ENCODE data around the gene MIDN.

GRCh38 chr19:1237754-1238368 is 10.5 kb upstream of the MIDN start, which contains the start of gene CBARP:
- TF ChIP-seq POLR2AphosphoS5 (IDR thresholded peaks at IDR 0.05; ENCODE audit: insufficient read depth in 1 of 2, low read depth in 1 of 2) (no peak), CTCF (IDR thresholded peaks at IDR 0.05) (no peak)

All from vagina (tissue), 2 donors.